ENCODE measurements around the gene MAGI1. TPM values are rescaled to one million over a fixed set of nuclear protein-coding genes. Genes with fewer than 3 reads are reported as not detected.

MAGI1 gene
- polyA plus RNA-seq, 1 of the 3 experiments (the other 2 are of a cell fraction), result 10.3 TPM

- H2AFZ ChIP-seq (ENCODE audit: low read depth), result no peak overlapping the region
- H3K9ac ChIP-seq, result no peak overlapping the region
- no peaks in the 10 kb centered on the region for H3K9me3 ChIP-seq
- no peaks in the 10 kb centered on the region for H3K27me3 ChIP-seq (ENCODE audit: insufficient read depth)
- H3K79me2 ChIP-seq (ENCODE audit: insufficient read depth), result no peaks in the 10 kb centered on the region
- H3F3A ChIP-seq (replicated peaks; ENCODE audit: insufficient read depth), result no peaks in the 10 kb centered on the region
- no peak overlapping the region for H3K4me3 ChIP-seq (ENCODE audit: low read depth in 2 of 2, low read length in 1 of 2)
- H3K27ac ChIP-seq (ENCODE audit: low read depth in 2 of 2, low read length in 1 of 2), result no peak overlapping the region
- H3K4me1 ChIP-seq (ENCODE audit: control insufficient read depth in 1 of 2, insufficient read depth in 2 of 2, low read depth in 1 of 2, low read length in 1 of 2), result no peaks in the 10 kb centered on the region
- ChIA-PET POLR2A (no interaction called here), CTCF (interaction anchor here (1.0 kb wide), 1 partner anchor 53 kb away, joined by 3 read pairs; no protein-coding TSS in a partner anchor)
- peaks cover 3 to 9% of the 10 kb centered on the region in 2 experiments for H3K36me3 ChIP-seq (replicated peaks in 1 of 2; ENCODE audit: control insufficient read depth in 1 of 2, insufficient read depth in 2 of 2, low read length in 1 of 2)
- TF ChIP-seq RCOR1 (IDR thresholded peaks at IDR 0.05; ENCODE audit: low read length) (no peak), RXRA (IDR thresholded peaks at IDR 0.05; ENCODE audit: borderline replicate concordance, low read depth) (no peak), SIN3A (IDR thresholded peaks at IDR 0.05; ENCODE audit: borderline replicate concordance, low read depth, low read length) (no peak), MEF2A (IDR thresholded peaks at IDR 0.05; ENCODE audit: borderline replicate concordance, low read depth) (no peak), POLR2AphosphoS5 (IDR thresholded peaks at IDR 0.05; ENCODE audit: low read depth, low read length) (no peak), SMC3 (IDR thresholded peaks at IDR 0.05; ENCODE audit: low read depth, low read length) (no peak), PBX3 (IDR thresholded peaks at IDR 0.05) (no peak), FOXM1 (IDR thresholded peaks at IDR 0.05; ENCODE audit: low read depth) (no peak), MXI1 (IDR thresholded peaks at IDR 0.05; ENCODE audit: low read depth, low read length) (no peak), FOSL2 (IDR thresholded peaks at IDR 0.05; ENCODE audit: borderline replicate concordance, low read depth) (no peak), GATA2 (CRISPR knock-in tag; IDR thresholded peaks at IDR 0.05) (no peak), CTCF (IDR thresholded peaks at IDR 0.05) (no peak), NRF1 (IDR thresholded peaks at IDR 0.05; ENCODE audit: low read depth, low read length) (no peak), NFIC (IDR thresholded peaks at IDR 0.05; ENCODE audit: borderline replicate concordance) (no peak), EP300 (IDR thresholded peaks at IDR 0.05; ENCODE audit: borderline replicate concordance in 1 of 2, low read depth in 1 of 2, low read length in 1 of 2) (no peak), USF2 (IDR thresholded peaks at IDR 0.05; ENCODE audit: borderline replicate concordance, low read depth, low read length) (no peak), RFX5 (IDR thresholded peaks at IDR 0.05; ENCODE audit: low read length) (no peak), TAF1 (IDR thresholded peaks at IDR 0.05; ENCODE audit: borderline replicate concordance, low read depth, low read length) (no peak)
- no peaks in the 10 kb centered on the region for H3K9me2 ChIP-seq
- H3K4me2 ChIP-seq, result no peak overlapping the region
- H4K20me1 ChIP-seq (ENCODE audit: insufficient read depth), result no peaks in the 10 kb centered on the region
- DNase-seq, result no peak
These were observed 669.9 kb downstream of the MAGI1 start for GRCh38 chr3:65368866-65369265.

Data from SK-N-SH (cell line).